ENCODE measurements around the gene FOXP1. TPM values are rescaled to one million over a fixed set of nuclear protein-coding genes. Genes with fewer than 3 reads are reported as not detected.

FOXP1 gene
- total and polyA plus RNA-seq, 2 donors from 2014 or later: 6.7 to 87.2 TPM

- TF ChIP-seq, protein P1, sequence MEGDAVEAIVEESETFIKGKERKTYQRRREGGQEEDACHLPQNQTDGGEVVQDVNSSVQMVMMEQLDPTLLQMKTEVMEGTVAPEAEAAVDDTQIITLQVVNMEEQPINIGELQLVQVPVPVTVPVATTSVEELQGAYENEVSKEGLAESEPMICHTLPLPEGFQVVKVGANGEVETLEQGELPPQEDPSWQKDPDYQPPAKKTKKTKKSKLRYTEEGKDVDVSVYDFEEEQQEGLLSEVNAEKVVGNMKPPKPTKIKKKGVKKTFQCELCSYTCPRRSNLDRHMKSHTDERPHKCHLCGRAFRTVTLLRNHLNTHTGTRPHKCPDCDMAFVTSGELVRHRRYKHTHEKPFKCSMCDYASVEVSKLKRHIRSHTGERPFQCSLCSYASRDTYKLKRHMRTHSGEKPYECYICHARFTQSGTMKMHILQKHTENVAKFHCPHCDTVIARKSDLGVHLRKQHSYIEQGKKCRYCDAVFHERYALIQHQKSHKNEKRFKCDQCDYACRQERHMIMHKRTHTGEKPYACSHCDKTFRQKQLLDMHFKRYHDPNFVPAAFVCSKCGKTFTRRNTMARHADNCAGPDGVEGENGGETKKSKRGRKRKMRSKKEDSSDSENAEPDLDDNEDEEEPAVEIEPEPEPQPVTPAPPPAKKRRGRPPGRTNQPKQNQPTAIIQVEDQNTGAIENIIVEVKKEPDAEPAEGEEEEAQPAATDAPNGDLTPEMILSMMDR (IDR thresholded peaks at IDR 0.05; ENCODE audit: borderline replicate concordance, extremely low read depth, insufficient read depth): no peak
- Histone ChIP-seq H3K36me3 (ENCODE audit: control insufficient read depth in 2 of 3, insufficient read depth in 3 of 3, low read length in 3 of 3) (no peaks in the 10 kb centered on the region), H3K4me1 (ENCODE audit: control insufficient read depth in 2 of 3, insufficient read depth in 2 of 3, low read depth in 1 of 3, low read length in 3 of 3) (peaks cover 0 to 6% (median 4%) of the 10 kb centered on the region in 3 donors), H3K27me3 (ENCODE audit: control insufficient read depth, insufficient read depth, low read length) (no peaks in the 10 kb centered on the region), H3K9me3 (ENCODE audit: control insufficient read depth in 2 of 3, insufficient read depth in 1 of 3, low read length in 3 of 3) (no peaks in the 10 kb centered on the region), H3K4me3 (ENCODE audit: low read length in 3 of 3) (no peak overlapping the region), H3K27ac (ENCODE audit: low read depth in 2 of 2, low read length in 2 of 2) (no peak overlapping the region), H3K9ac (ENCODE audit: low read length in 3 of 3) (no peak overlapping the region)
- DNase-seq (no peak), FAIRE-seq (no peak)
- intact Hi-C loops (cut with DNase I): no loop called here
Measured at GRCh38 chr3:71525391-71525790, 58.1 kb downstream of the FOXP1 start.

GRCh38 chr3:71524672-71525071 is 58.9 kb downstream of the FOXP1 start:
- no peaks in the 10 kb centered on the region for H3K27me3 ChIP-seq (ENCODE audit: control insufficient read depth, insufficient read depth, low read length)
- H3K4me1 ChIP-seq (ENCODE audit: control insufficient read depth in 2 of 3, insufficient read depth in 2 of 3, low read depth in 1 of 3, low read length in 3 of 3): peaks cover 0 to 6% (median 4%) of the 10 kb centered on the region in 3 donors
- H3K27ac ChIP-seq (ENCODE audit: low read depth in 2 of 2, low read length in 2 of 2): no peak overlapping the region
- H3K4me3 ChIP-seq (ENCODE audit: low read length in 3 of 3): no peak overlapping the region
- DNase-seq (peak in 4 of 5 donors; percentile 70 to 87 (median 78)), FAIRE-seq (no peak)
- TF ChIP-seq, protein P1 (IDR thresholded peaks at IDR 0.05; ENCODE audit: borderline replicate concordance, extremely low read depth, insufficient read depth): no peak
- H3K36me3 ChIP-seq (ENCODE audit: control insufficient read depth in 2 of 3, insufficient read depth in 3 of 3, low read length in 3 of 3): no peaks in the 10 kb centered on the region
- H3K9me3 ChIP-seq (ENCODE audit: control insufficient read depth in 2 of 3, insufficient read depth in 1 of 3, low read length in 3 of 3): no peaks in the 10 kb centered on the region
- no peak overlapping the region for H3K9ac ChIP-seq (ENCODE audit: low read length in 3 of 3)
- intact Hi-C loops (cut with DNase I): no loop called here

DNA sequence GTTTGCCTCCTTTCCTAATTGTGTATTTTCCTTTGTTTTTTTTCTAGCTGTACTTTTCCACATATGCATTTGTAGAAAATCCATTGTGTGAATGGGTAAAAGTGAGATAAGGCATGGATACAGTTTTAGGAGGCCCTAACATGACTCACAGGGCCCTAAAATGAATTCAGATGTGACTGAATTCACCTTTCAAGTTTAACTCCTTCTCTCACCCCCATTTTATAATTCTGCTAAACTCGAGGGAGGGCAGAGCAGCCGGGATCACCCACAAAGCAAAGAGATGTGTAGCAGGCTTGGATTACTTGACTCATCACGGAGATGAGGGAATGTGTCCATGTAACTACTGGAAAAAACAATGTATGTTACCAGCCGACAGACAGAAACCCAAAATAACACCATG is 59.9 kb downstream of the FOXP1 start:
- Histone ChIP-seq H3K4me1 (ENCODE audit: control insufficient read depth in 2 of 3, insufficient read depth in 2 of 3, low read depth in 1 of 3, low read length in 3 of 3) (peaks cover 0 to 4% (median 2%) of the 10 kb centered on the region in 3 donors), H3K4me3 (ENCODE audit: low read length in 3 of 3) (no peak overlapping the region), H3K36me3 (ENCODE audit: control insufficient read depth in 2 of 3, insufficient read depth in 3 of 3, low read length in 3 of 3) (no peaks in the 10 kb centered on the region), H3K9me3 (ENCODE audit: control insufficient read depth in 2 of 3, insufficient read depth in 1 of 3, low read length in 3 of 3) (no peaks in the 10 kb centered on the region), H3K9ac (ENCODE audit: low read length in 3 of 3) (no peak overlapping the region), H3K27me3 (ENCODE audit: control insufficient read depth, insufficient read depth, low read length) (no peaks in the 10 kb centered on the region), H3K27ac (ENCODE audit: low read depth in 2 of 2, low read length in 2 of 2) (no peak overlapping the region)
- DNase-seq: no peak
- intact Hi-C loops (cut with DNase I): no loop called here
- TF ChIP-seq, protein P1 (IDR thresholded peaks at IDR 0.05; ENCODE audit: borderline replicate concordance, extremely low read depth, insufficient read depth): no peak
- no peak for FAIRE-seq
